GM10266 (cell line): Measurements from ENCODE around the gene EML6.
A peak's percentile ranks its signal among the peaks of the same experiment; 100 is the strongest.

Experiments used
- DNase-seq: peaks from one replicate; pipeline ENCODE4 v3.0.0; 2012; ENCODE audit errors: extremely low spot score
- TF ChIP-seq, protein P1 (sequence below): IDR thresholded peaks from 2 replicates; pipeline ENCODE4 v1.5.1; 2012; ENCODE audit warnings: mild to moderate bottlenecking, low read depth; ENCODE audit not compliant: control insufficient read depth, insufficient read depth; ENCODE audit errors: missing control alignments

EML6 gene

DNA sequence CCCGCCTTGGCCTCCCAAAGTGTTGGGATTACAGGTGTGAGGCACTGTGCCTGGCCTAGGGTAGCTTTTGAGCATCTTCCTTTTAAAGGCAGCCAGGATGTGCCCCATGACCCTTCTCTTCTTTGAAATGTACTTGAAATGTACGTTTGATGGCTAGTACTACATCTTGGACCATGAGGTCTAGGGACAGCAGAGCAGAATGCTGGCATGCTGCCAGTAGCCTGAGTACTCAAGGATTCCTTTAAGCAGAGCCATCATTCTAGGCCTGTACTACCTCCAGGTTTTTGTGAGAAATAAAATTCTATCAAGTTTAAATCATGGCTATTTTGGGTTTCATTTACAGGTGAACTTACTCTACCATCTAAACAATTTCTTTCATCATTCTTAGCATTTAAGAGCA lies 2.9 kb upstream of the EML6 start:
- TF ChIP-seq, protein P1, sequence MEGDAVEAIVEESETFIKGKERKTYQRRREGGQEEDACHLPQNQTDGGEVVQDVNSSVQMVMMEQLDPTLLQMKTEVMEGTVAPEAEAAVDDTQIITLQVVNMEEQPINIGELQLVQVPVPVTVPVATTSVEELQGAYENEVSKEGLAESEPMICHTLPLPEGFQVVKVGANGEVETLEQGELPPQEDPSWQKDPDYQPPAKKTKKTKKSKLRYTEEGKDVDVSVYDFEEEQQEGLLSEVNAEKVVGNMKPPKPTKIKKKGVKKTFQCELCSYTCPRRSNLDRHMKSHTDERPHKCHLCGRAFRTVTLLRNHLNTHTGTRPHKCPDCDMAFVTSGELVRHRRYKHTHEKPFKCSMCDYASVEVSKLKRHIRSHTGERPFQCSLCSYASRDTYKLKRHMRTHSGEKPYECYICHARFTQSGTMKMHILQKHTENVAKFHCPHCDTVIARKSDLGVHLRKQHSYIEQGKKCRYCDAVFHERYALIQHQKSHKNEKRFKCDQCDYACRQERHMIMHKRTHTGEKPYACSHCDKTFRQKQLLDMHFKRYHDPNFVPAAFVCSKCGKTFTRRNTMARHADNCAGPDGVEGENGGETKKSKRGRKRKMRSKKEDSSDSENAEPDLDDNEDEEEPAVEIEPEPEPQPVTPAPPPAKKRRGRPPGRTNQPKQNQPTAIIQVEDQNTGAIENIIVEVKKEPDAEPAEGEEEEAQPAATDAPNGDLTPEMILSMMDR, result no peak
- no peak for DNase-seq

DNA sequence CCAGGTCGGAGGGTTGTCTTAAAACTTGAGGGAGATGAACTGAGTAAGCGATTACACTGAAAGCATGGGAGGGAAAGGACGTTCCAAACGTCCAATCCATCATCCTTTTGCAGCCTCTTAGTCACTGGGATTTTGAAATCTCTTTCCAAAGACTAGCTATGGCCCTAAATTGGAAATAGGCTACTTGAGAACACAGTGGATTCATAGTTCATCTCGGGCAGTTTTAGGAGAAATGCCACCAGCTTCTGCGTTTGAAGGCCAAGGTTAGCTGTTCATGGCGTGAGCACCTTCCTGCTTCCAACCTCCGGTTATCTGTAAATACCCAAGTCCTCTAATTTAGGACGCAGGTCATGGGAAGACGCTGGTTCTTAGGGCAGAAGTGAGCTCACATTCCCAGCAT lies 821 bp upstream of the EML6 start:
- DNase-seq, result no peak
- TF ChIP-seq, protein P1, result no peak

DNA sequence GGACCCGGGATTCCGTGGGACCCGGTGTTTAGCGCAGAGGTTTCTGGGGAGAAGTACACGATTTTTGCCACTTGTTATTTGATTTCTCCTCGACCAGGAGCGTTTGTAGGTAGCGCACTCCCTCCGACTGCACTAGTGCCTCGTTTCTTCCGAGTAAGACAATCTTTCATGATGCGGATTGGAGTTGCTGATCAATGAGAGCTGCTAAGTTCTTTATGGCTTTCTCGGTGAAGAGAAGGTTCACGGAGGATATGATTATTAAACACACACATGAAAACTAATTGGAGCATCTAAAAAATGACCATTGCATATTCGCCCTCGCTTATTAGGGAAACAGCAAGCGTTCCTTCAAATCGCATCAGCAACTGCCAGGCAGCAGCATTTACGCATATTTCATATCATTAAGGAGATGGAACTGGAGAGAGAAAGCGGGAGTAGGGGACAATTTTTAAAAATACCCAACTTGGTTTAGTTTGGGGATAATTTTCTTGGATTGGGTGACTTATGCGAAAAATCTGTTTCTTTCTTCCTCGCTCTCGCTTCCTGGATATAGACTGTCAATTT lies 616 bp downstream of the EML6 start:
- TF ChIP-seq, protein P1, result no peak
- DNase-seq, result peak; percentile 35

DNA sequence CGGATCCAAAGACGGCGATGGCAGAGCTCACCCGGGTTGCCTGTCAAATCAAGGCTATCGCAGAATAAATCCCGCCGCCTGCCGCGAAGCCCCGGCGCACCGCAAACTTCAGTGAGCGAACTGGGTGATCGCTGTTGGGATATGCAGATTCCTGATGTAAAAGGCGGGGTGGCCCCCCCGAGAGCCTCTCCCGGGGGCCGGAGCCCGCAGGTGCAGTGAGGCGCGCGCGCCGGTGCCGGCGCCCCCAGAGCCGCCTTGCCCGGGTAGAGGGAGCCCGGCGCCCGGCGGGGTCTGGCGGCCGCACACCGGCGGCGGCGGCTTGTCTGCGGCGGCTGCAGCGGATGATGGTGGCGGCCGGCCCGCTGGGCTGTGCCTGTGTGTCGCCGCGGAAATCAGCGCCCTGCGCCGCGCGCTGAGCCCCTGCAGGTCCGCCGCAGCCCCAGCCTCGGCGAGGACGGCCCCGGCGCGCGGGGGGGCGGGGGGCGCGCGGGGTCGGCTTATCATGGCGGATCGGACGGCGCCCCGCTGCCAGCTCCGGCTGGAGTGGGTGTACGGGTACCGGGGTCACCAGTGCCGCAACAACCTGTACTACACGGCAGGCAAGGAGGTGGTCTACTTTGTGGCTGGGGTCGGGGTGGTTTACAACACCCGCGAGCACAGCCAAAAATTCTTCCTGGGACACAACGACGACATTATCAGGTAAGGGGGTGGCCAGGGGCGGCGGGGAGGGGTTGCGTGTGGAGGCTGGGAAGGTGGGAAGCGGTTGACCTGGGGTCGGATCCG lies 1.3 kb downstream of the EML6 start:
- peak; percentile 54 for DNase-seq
- TF ChIP-seq, protein P1, result no peak

DNA sequence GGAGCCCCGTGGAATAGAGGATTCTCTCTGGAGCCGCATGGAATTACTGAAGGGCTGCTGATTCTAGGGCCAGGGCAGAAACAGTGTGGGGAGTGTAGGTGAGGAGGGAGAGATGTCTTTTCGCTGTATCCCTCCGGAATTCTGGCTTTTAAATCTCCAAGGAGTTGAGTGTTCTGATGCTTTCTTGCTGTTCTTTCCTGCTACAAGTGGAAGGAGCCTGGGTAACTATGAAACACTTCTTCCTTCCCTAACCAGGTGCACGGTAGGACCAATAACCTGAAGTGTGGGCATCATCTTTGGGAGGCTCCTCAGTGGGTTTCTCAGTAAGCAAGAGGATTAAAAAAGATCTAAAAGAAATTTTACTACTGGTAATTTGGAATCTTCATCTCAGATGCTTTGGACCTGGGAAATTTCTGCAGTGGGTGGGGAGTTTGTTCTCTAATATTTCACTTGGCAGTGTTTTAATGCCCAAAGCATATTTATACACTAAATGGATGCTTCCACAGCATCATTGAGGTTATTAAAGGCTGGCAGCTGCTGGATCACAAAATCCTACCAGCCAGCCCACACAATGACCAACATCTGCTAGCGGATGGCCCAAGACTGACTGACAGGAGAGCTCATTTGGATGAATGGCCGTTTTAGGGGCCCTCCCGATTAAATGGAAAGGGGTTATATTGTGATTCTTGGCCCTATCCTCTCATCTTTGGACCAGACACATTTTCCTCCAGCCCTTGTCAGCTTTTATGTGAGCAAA lies 2.1 kb downstream of the EML6 start:
- TF ChIP-seq, protein P1, result no peak
- DNase-seq, result no peak

DNA sequence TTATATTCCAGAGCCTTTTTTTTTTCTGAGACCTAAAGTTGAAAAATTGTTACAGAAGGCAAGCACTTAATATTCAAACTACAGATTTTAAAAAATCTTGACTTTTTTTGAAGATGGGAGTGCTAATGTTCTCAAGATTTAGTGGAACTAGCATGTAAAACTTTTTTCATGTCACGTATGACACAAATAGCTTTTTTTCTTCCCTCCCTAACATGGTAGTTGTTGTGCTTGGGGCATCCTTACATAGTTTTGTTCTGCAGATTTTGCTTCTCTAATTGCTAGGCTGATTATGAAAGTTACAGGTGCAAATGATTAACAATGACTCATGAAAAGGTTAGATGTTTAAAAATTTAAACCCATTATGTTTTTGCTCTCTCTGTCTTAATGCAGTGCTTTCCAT lies 3.0 kb downstream of the EML6 start:
- TF ChIP-seq, protein P1, result no peak

More for the DNA sequence above, 3.0 kb downstream of the EML6 start:
- DNase-seq, result no peak
